ENCODE results near the gene GRK5. TPM values are rescaled to one million over a fixed set of nuclear protein-coding genes. Genes with fewer than 3 reads are reported as not detected.

Gene GRK5
- total RNA-seq, 1 experiment from 2014 or later = 1.2 TPM

- Histone ChIP-seq H4K8ac (replicated peaks; ENCODE audit: insufficient read length, low read depth, low read length) (no peak overlapping the region), H2BK12ac (ENCODE audit: insufficient read length, low read depth, low read length) (no peak overlapping the region), H3K79me1 (ENCODE audit: insufficient read depth, low read depth, low read length, poor library complexity, severe bottlenecking) (no peaks in the 10 kb centered on the region), H3K23ac (ENCODE audit: insufficient read length, low read depth, low read length) (no peak overlapping the region), H2AFZ (ENCODE audit: low read length) (no peak overlapping the region), H3K18ac (ENCODE audit: insufficient read length, low read depth, low read length) (no peak overlapping the region), H4K20me1 (ENCODE audit: control insufficient read depth, insufficient read depth, insufficient read length) (no peaks in the 10 kb centered on the region), H2BK5ac (ENCODE audit: insufficient read length, low read length) (no peak overlapping the region), H3K14ac (ENCODE audit: insufficient read depth, low read length) (no peak overlapping the region), H2BK15ac (ENCODE audit: low read depth, low read length) (no peak overlapping the region), H3K27me3 (ENCODE audit: insufficient read depth, low read length) (no peaks in the 10 kb centered on the region), H3K9me3 (ENCODE audit: control insufficient read depth, low read depth, low read length) (no peaks in the 10 kb centered on the region), H3K9ac (ENCODE audit: extremely low read depth, insufficient read length, low read length) (no peak overlapping the region), H3K4me1 (ENCODE audit: insufficient read depth, low read length) (peaks cover 7% of the 10 kb centered on the region; the same call in 1 of the 2 replicates), H2BK120ac (ENCODE audit: low read depth, low read length, poor library complexity, severe bottlenecking) (no peak overlapping the region), H3K56ac (ENCODE audit: insufficient read length, low read depth, low read length) (no peak overlapping the region), H3K4me2 (ENCODE audit: insufficient read depth, insufficient read length, low read length) (no peak overlapping the region), H3K23me2 (ENCODE audit: insufficient read length, low read depth, low read length, poor library complexity, severe bottlenecking) (no peaks in the 10 kb centered on the region), H4K5ac (ENCODE audit: insufficient read length, low read depth, low read length) (no peak overlapping the region), H3K27ac (ENCODE audit: insufficient read length, low read depth, low read length) (no peak overlapping the region), H2BK20ac (ENCODE audit: low read depth, low read length, poor library complexity, severe bottlenecking) (no peak overlapping the region), H3K79me2 (ENCODE audit: insufficient read depth, low read length) (no peaks in the 10 kb centered on the region), H4K91ac (ENCODE audit: insufficient read length, low read depth, low read length) (no peak overlapping the region), H3T11ph (ENCODE audit: low read length) (no peak overlapping the region), H3K4ac (ENCODE audit: low read depth, low read length) (no peak overlapping the region), H2AK5ac (ENCODE audit: insufficient read length, low read length) (no peak overlapping the region)
- DNase-seq = no peak
- Mint-ChIP-seq H3K4me1 (peaks cover 41 to 44% of the 10 kb centered on the region in 2 experiments), H3K27ac (peak overlapping the region in 1 of 3 experiments; percentile 98; a peak in 1 of 7 replicates), H3K4me3 (no peak overlapping the region), H3K36me3 (ENCODE audit: insufficient read depth in 1 of 3, low read depth in 3 of 3) (peaks cover 0 to 3% (median 0%) of the 10 kb centered on the region in 3 experiments; a peak in 1 of 7 replicates), H3K27me3 (ENCODE audit: low read depth) (peaks cover 9% of the 10 kb centered on the region), H3K9me3 (peaks cover 0 to 3% of the 10 kb centered on the region in 2 experiments; a peak in 1 of 5 replicates)
- WGBS (ENCODE audit: extremely low coverage, insufficient read length, low lambda C conversion rate) = no CpG with 5 or more reads among the region's 7 CpGs
- TF ChIP-seq, protein P1, sequence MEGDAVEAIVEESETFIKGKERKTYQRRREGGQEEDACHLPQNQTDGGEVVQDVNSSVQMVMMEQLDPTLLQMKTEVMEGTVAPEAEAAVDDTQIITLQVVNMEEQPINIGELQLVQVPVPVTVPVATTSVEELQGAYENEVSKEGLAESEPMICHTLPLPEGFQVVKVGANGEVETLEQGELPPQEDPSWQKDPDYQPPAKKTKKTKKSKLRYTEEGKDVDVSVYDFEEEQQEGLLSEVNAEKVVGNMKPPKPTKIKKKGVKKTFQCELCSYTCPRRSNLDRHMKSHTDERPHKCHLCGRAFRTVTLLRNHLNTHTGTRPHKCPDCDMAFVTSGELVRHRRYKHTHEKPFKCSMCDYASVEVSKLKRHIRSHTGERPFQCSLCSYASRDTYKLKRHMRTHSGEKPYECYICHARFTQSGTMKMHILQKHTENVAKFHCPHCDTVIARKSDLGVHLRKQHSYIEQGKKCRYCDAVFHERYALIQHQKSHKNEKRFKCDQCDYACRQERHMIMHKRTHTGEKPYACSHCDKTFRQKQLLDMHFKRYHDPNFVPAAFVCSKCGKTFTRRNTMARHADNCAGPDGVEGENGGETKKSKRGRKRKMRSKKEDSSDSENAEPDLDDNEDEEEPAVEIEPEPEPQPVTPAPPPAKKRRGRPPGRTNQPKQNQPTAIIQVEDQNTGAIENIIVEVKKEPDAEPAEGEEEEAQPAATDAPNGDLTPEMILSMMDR (conservative IDR thresholded peaks at IDR 0.05) = no peak
Measured at GRCh38 chr10:119314486-119314885, 107.1 kb downstream of the GRK5 start.

Data from H9 (cell line).